Endodermal cell (in vitro differentiated cells): ENCODE measurements around the gene ZFYVE19. TPM values are rescaled to one million over a fixed set of nuclear protein-coding genes. Genes with fewer than 3 reads are reported as not detected.
A peak's percentile ranks its signal among the peaks of the same experiment; 100 is the strongest.

ENCODE experiments used
- DNase-seq: peaks from one replicate; pipeline ENCODE4 v3.0.0-alpha.2; 2017
- H3K27ac ChIP-seq: 2 replicates; pipeline ENCODE4 v1.5.1; 2013; ENCODE audit warnings: mild to moderate bottlenecking, low read depth, low read length, moderate library complexity
- H3K27me3 ChIP-seq: 2 replicates; pipeline ENCODE4 v1.6.1; 2013; ENCODE audit warnings: mild to moderate bottlenecking, low read length, moderate library complexity; ENCODE audit not compliant: insufficient read depth, control insufficient read depth, poor library complexity, severe bottlenecking
- H3K36me3 ChIP-seq: 2 replicates; pipeline ENCODE4 v1.7.0; 2013; ENCODE audit warnings: mild to moderate bottlenecking, low read length, moderate library complexity; ENCODE audit not compliant: control insufficient read depth, insufficient read depth
- H3K4me1 ChIP-seq: one replicate; pipeline ENCODE4 v1.7.0; 2013; ENCODE audit warnings: low read length; ENCODE audit not compliant: control insufficient read depth, insufficient read depth
- H3K4me3 ChIP-seq: 2 replicates; pipeline ENCODE4 v1.5.1; 2013; ENCODE audit warnings: mild to moderate bottlenecking, low read length, moderate library complexity
- H3K9ac ChIP-seq: 2 replicates; pipeline ENCODE4 v1.6.1; 2013; ENCODE audit warnings: mild to moderate bottlenecking, low read length, moderate library complexity; ENCODE audit not compliant: poor library complexity, severe bottlenecking; ENCODE audit errors: extremely low read depth
- H3K9me3 ChIP-seq: 2 replicates; pipeline ENCODE4 v1.6.1; 2013; ENCODE audit warnings: mild to moderate bottlenecking, low read length, moderate library complexity; ENCODE audit not compliant: control insufficient read depth
- H3K27ac Mint-ChIP-seq: 2 replicates; pipeline ENCODE4 v1.8.0; 2020; ENCODE audit warnings: mixed read lengths
- H3K27me3 Mint-ChIP-seq: 2 replicates; pipeline ENCODE4 v1.8.0; 2021; ENCODE audit warnings: mild to moderate bottlenecking, mixed read lengths; ENCODE audit not compliant: insufficient read depth
- H3K36me3 Mint-ChIP-seq: 2 replicates; pipeline ENCODE4 v1.8.0; 2020; ENCODE audit warnings: low read depth, mixed read lengths
- H3K4me1 Mint-ChIP-seq: 2 replicates; pipeline ENCODE4 v1.8.0; 2020; ENCODE audit warnings: mixed read lengths
- H3K4me3 Mint-ChIP-seq: 2 replicates; pipeline ENCODE4 v1.8.0; 2020; ENCODE audit warnings: mild to moderate bottlenecking, moderate library complexity, mixed read lengths
- H3K9me3 Mint-ChIP-seq: 2 replicates; pipeline ENCODE4 v1.8.0; 2020; ENCODE audit warnings: mild to moderate bottlenecking, mixed read lengths
- CTCF ChIP-seq: fragments of 200-600 bp; sonication (generic); conservative IDR thresholded peaks from 2 replicates; pipeline ENCODE4 v1.5.0; 2021; ENCODE audit warnings: antibody characterized with exemption, mild to moderate bottlenecking
- WGBS, 2 experiments: methylation state at CpG; one replicate each; pipeline versions ENCODE4 v1.1.5 to v1.1.7; 2013; ENCODE audit warnings: missing lambda C conversion rate in 2 of 2, mixed read lengths in 1 of 2; ENCODE audit not compliant: insufficient coverage in 1 of 2, insufficient read length in 1 of 2; 5-methylcytosine and 5-hydroxymethylcytosine counted together
- total RNA-seq, 2 donors: library from RNA; stranded (reverse); fragmentation: NEBNext Ultra II Directional in 1 of 2; extraction: Animal tissue kit (Norgen Biotek cat#: 25700) in 1 of 2; gene quantifications; 2 replicates in 1 of 2; 3 replicates in 1 of 2; pipeline ENCODE4 v1.2.1, GENCODE V29; 2021

The ZFYVE19 gene
- total RNA-seq, 2 donors from 2014 or later: 15.6 to 15.9 TPM

- WGBS, 2 experiments: 90 to 99% methylated on average over 2 to 3 of the region's 3 CpGs
- H3K4me3 Mint-ChIP-seq: no peak overlapping the region
- H3K27me3 ChIP-seq: no peaks in the 10 kb centered on the region
- no peaks in the 10 kb centered on the region for H3K9me3 ChIP-seq
- DNase-seq: no peak
- TF ChIP-seq CTCF: no peak
- no peak overlapping the region for H3K27ac Mint-ChIP-seq
- H3K9ac ChIP-seq: no peak overlapping the region
- no peak overlapping the region for H3K27ac ChIP-seq
- H3K36me3 Mint-ChIP-seq: peaks cover 16% of the 10 kb centered on the region
- H3K36me3 ChIP-seq: peaks cover 6% of the 10 kb centered on the region
- no peak overlapping the region for H3K4me3 ChIP-seq
- H3K27me3 Mint-ChIP-seq: no peaks in the 10 kb centered on the region
- H3K9me3 Mint-ChIP-seq: no peaks in the 10 kb centered on the region
- H3K4me1 Mint-ChIP-seq: peaks cover 33% of the 10 kb centered on the region
- H3K4me1 ChIP-seq: peaks cover 3% of the 10 kb centered on the region
Measured at GRCh38 chr15:40792394-40792793, 14.5 kb upstream of the ZFYVE19 start.

- no peak overlapping the region for H3K27ac ChIP-seq
- Mint-ChIP-seq H3K36me3 (peaks cover 16% of the 10 kb centered on the region), H3K9me3 (no peaks in the 10 kb centered on the region), H3K27me3 (no peaks in the 10 kb centered on the region), H3K27ac (peak overlapping the region; percentile 15), H3K4me1 (peaks cover 30% of the 10 kb centered on the region), H3K4me3 (no peak overlapping the region)
- H3K36me3 ChIP-seq: peaks cover 6% of the 10 kb centered on the region
- no peaks in the 10 kb centered on the region for H3K9me3 ChIP-seq
- 96 to 99% methylated on average over 7 to 9 of the region's 9 CpGs for WGBS, 2 experiments
- peaks cover 3% of the 10 kb centered on the region for H3K4me1 ChIP-seq
- TF ChIP-seq CTCF: no peak
- H3K27me3 ChIP-seq: no peaks in the 10 kb centered on the region
- H3K4me3 ChIP-seq: no peak overlapping the region
- DNase-seq: no peak
- H3K9ac ChIP-seq: no peak overlapping the region
Measured at GRCh38 chr15:40793216-40793989, 13.5 kb upstream of the ZFYVE19 start.

- H3K4me3 Mint-ChIP-seq: no peak overlapping the region
- H3K27me3 Mint-ChIP-seq: no peaks in the 10 kb centered on the region
- Histone ChIP-seq H3K27ac (no peak overlapping the region), H3K9me3 (no peaks in the 10 kb centered on the region), H3K4me1 (no peaks in the 10 kb centered on the region), H3K9ac (no peak overlapping the region), H3K4me3 (no peak overlapping the region), H3K36me3 (peaks cover 6% of the 10 kb centered on the region), H3K27me3 (no peaks in the 10 kb centered on the region)
- no peaks in the 10 kb centered on the region for H3K9me3 Mint-ChIP-seq
- DNase-seq: no peak
- peaks cover 36% of the 10 kb centered on the region for H3K4me1 Mint-ChIP-seq
- H3K36me3 Mint-ChIP-seq: peaks cover 25% of the 10 kb centered on the region
- WGBS, 2 experiments: 83 to 88% methylated on average over 2 of the region's 2 CpGs
- H3K27ac Mint-ChIP-seq: no peak overlapping the region
- TF ChIP-seq CTCF: no peak
Measured at GRCh38 chr15:40796041-40796440, 10.8 kb upstream of the ZFYVE19 start.
